Activated T-cell treated with anti-CD3 and anti-CD28 coated beads, Interleukin-2, amount 50 U/mL, for 48 hours (primary cell): Measurements from ENCODE around the gene GDF10.

Experiments
- DNase-seq, 2 experiments: peaks; one replicate each; pipeline ENCODE4 v3.0.0-alpha.2; 2020

The GDF10 gene

GRCh38 chr10:47269294-47269693 is 30.7 kb upstream of the GDF10 start:
- DNase-seq = peak; percentile 10 to 16

GRCh38 chr10:47276071-47276470 is 23.9 kb upstream of the GDF10 start:
- DNase-seq = peak in 1 of 2 experiments; percentile 11

DNA sequence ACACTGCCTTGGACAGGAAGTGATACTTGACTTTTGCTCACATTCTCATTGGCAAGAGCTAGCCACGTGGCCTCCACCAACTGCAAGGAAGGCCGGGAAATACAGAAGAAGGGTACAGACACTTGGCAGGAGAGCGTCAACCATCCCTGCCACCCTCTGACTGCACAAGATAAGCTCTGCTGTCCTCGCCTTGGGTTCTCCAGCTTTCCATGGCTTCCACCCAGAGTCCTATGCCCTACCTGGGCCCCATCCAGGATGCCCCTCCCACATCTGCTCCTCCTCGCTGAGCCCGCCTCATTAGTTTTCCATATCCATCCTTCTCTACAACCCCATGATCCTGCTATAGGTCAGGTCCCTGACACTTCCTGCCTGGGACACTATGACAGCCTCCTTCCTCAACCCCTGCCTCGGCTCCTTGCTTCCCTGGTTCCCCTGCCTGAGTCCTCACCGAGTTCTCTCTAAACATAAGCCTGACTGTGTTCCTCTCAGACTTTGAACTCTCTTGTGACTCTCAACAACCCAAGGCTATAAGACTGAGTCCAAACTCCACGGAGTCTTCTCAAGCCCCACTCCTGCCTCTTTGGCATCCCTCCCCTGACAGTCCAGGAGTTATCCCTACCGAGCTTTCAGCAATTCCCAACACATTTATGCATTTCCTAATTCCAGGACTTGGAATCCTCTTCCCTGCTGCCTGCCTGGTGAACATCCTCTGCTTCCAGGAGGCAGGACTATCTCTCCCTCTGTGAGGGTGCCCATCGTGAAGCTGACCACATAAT is 23.2 kb upstream of the GDF10 start:
- peak in 1 of 2 experiments; percentile 11 for DNase-seq

DNA sequence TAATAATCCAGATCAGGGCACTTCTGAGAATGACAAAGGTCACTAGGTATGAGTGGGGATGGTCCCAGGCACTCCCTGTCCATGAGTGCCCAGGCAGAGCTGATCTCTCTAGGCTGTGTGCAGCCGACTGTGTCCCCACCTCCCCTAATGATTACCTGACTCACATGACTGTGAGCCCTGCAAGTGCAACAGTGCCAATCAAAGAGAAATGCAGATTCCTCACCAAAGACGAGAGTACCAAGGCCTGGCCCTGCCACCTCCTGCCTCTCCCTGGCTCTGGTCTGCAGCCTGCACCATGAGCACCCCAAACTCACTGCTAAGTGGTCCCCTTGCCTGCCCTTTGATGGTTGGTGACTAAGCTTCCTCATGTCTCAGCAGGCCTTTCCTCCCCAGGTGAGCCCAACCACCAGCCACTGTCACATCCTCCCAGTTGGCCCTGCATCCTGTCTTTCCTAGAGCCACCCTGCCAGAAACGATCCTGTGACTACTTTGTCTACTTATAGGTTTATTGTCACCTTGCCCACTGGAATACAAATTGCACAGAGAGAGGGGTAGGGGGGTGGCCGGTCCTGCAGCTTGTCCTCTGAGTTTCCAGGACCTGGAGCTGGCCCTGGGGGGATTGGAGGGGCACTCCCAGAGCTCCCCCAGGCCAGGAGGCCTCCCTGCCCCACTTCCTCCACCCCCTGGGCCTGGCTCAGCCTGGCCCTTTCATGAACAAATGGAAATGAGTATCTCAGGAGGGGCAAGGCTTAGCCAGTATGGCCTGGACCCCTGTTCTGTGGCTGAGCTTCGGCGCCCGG is 22.4 kb upstream of the GDF10 start:
- peak; percentile 48 to 61 for DNase-seq

DNA sequence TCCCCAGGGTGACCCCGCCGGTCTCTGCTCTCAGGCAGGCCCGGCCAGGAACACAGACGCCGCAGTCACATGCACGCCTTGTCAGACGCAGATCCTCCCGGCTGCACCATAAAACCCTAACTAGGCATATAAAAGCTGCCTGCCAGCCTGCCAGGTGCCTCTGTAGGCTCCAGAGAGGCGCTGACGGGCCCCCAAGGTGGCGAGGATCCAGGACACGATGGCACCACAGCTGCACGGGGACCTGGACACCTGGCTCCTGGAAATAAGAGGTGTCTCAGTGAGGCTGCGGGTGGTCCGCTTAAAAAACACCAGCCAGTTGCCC is 21.9 kb upstream of the GDF10 start:
- DNase-seq = no peak

- DNase-seq = no peak
These were observed 21.3 kb upstream of the GDF10 start for GRCh38 chr10:47278720-47279119.

- DNase-seq = peak in 1 of 2 experiments; percentile 7
These were observed 20.7 kb upstream of the GDF10 start for GRCh38 chr10:47279276-47279675.

DNA sequence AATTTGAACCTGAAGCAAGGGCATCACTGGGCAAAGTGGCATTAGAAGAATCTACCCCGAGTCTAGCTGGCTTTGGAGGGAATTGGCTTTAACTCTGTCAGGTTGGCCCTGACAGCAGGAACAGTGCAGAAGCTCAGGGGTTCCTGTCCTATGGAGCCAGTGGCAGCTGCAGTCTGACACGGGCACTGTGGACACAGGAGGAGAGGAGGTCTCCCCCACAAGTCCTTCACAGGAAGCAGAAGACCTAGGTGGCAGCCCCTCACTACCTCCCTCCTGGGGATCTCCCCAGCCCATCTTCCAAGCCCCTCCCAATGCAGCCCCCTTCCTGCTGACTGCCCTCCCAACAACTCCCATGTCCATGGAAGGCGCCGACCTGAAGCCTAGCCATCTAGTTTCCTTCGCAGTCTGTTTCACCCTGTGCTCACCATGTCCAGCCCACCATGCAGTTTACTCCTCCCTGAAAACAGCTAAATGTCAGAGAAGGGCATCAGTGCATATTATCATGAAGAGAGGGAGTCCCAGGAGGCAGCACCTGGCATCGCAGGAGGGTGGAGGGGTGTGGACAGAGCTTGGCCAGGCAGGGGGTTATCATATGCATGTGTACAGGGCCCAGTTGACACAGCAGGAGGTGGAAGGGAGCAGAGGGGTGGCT is 17.9 kb upstream of the GDF10 start:
- peak in 1 of 2 experiments; percentile 14 for DNase-seq

GRCh38 chr10:47282657-47283018 is 17.4 kb upstream of the GDF10 start:
- DNase-seq = no peak

GRCh38 chr10:47283101-47283630 is 16.8 kb upstream of the GDF10 start:
- DNase-seq = peak; percentile 9

- peak; percentile 3 to 8 for DNase-seq
These were observed 16.1 kb upstream of the GDF10 start for GRCh38 chr10:47283848-47284247.

DNA sequence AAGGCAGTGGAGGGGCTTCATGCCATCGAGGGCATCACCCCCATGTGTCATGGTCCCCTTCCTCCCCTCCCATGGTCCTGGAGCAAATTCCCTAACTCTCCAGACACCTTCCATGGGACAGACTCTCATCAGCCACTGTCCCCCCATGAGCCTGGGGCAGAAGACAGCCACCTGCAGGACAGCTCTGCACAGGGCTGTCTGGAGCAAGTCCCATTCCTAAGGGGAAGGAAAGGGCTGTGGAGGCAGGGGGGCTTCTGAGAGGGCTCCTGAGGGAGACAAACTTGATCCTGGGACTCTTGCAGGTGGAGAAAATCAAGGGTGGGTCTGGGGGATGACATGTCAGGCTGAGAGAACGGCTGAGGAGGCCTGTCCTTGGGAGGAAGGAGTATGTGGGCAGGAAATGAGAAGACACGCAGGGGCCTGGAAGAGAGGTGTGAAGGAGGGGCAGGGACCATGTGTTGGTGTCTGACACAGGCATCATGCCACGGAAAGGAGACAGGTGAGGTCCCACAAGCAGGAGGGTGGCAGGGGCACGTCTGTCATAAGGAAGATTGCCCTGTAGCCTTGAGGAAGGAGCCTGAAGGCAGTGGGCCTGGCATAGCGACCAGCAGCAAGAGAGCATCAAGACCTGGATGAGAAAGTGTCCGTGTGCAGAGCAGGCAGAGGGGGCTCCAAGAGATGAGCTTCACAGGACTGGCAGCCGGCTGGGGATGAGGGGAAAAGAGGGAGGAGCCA is 14.4 kb upstream of the GDF10 start:
- DNase-seq = peak in 1 of 2 experiments; percentile 16

DNA sequence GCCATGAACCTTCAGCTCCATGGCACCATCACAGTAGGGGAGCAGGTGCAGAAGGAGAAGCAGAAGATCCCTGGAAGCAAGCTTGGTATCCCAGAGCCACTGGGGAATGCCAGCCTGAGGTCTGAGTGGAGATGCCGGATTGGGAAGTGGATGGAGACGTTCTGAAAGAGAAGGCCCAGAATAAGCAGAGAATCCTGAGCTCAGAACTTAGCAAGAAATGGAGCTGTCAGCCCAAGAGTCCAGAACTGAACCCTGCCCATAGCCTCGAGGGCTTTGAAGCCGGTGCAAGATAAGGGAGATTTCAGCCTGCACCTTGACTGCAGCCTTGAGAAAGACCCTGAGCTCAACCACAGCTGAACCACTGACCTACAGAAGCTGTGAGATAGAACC is 13.9 kb upstream of the GDF10 start:
- peak in 1 of 2 experiments; percentile 11 for DNase-seq

DNA sequence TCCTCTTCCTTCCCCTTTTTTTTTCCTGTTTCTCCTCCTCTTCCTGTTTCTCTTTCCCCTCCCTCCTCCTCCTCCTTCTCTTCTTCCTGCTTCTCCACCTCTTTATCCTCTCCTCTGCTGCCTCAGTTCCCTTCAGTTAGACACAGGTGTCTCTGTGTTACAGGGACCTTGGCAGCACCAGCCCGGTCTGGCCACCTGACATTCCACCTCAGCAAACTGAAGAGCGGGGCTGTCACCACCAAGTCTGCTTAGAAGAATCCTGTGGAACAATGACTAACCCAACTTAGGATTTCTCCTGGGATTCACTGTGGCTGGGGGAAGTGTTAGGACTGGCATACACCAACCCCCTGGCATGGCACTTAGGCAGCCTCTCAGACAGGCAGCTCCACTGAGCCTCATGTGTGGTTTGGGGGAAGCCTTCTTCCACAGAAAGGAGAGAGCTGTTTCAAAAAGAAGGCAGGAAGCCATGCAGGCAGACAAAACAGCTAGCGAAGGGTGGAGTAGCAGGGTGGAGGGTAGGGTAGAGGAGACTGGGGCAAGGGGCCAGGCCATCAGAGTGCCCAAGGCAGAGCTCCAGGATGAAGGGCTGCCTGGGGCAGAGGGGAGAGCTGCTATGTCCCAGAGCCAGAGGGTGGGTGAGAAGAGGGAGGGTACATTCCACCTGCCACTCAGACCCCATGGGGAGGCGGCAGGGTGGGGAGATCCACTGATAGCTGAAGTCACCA is 13.2 kb upstream of the GDF10 start:
- DNase-seq = peak in 1 of 2 experiments; percentile 17

- DNase-seq = peak in 1 of 2 experiments; percentile 13
These were observed 12.6 kb upstream of the GDF10 start for GRCh38 chr10:47287365-47287802.

- DNase-seq = no peak
These were observed 12.2 kb upstream of the GDF10 start for GRCh38 chr10:47287805-47288204.

DNA sequence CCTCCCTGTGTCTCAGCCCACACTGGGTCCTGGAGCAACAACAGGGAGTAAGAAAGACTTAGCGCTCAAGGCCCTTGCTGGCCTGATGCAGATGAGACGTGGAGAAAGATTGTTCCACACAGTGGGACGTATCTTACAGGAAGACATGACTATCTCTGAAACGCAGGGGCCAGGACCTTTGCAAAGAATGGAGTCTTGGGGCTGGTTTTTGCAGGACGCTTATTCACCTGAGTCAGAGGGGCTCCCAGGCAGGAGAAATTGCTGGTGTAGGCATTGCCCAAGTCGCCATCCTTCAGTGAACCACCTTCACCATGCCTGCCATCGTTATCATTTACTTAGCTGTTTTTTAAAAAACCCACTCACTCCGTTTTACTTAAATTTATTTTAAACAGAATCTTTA is 11.8 kb upstream of the GDF10 start:
- peak in 1 of 2 experiments; percentile 10 for DNase-seq

DNA sequence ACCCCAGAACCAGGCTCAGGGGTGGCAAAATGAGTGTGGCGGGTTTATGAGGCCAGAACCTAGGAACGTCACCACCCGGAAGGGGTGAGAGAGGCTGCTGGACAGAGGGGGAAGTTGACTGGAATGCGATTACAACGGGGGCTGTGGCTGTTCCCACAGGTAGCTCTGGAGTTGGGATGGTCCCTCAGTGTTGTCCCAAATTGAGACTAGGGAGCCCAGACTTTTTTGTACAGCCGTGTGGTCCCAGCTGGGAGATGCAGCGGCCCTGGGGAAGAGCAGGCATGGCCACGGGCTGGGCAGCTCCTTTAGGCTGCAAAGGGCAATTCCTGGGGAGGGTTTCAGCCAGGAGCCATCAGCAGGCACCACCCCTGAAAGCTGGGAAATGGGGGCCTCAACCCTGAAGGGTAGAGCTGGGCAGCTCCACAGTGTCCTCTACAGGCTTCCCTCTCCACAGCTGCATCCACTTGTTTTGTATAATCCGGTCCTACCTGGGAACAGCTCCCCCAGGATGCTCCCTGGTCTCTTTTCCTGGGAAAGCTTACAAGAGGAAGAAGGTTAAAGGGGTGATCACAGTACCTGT is 11.0 kb upstream of the GDF10 start:
- DNase-seq = peak in 1 of 2 experiments; percentile 6

- DNase-seq = peak in 1 of 2 experiments; percentile 10
These were observed 10.1 kb upstream of the GDF10 start for GRCh38 chr10:47289921-47290320.

DNA sequence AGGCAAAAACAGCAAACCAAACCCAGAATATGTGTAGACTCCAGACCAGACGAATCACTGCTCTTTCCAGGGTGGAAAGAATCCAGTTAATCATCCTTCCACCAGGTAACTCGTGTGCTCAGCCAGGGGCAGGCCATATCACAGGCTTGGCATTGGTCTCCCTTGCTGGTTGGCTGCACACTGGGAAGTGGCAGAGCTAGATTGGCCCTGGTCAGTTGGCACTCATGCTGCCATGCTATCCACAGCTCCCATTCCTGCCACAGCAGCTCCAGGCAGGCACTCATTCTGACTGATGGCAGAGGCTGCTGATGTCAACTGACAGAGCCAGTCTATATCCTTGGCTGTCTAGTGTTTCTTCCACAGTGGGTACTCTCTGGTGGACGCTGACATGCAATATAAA is 9.7 kb upstream of the GDF10 start:
- peak in 1 of 2 experiments; percentile 9 for DNase-seq

GRCh38 chr10:47291682-47292081 is 8.3 kb upstream of the GDF10 start:
- DNase-seq = no peak

DNA sequence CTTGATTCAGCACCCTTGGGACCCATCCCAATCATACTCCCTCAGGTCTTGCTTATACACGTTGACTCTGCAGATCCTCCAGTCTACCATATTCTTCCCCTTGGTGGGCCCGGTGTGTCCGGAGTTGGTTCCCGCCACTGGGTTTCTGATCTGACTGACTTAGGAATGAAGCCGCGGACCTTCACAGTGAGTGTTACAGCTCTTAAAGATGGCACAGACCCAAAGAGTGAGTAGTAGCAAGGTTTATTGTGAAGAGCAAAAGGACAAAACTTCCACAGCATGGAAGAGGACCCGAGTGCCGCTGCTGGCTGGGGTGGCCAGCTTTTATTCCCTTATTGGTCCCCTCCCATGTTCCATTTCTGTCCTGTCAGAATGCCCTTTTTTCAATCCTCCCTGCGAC is 5.9 kb upstream of the GDF10 start:
- DNase-seq = no peak
